ENCODE measurements around the gene TBC1D22A.

DNA sequence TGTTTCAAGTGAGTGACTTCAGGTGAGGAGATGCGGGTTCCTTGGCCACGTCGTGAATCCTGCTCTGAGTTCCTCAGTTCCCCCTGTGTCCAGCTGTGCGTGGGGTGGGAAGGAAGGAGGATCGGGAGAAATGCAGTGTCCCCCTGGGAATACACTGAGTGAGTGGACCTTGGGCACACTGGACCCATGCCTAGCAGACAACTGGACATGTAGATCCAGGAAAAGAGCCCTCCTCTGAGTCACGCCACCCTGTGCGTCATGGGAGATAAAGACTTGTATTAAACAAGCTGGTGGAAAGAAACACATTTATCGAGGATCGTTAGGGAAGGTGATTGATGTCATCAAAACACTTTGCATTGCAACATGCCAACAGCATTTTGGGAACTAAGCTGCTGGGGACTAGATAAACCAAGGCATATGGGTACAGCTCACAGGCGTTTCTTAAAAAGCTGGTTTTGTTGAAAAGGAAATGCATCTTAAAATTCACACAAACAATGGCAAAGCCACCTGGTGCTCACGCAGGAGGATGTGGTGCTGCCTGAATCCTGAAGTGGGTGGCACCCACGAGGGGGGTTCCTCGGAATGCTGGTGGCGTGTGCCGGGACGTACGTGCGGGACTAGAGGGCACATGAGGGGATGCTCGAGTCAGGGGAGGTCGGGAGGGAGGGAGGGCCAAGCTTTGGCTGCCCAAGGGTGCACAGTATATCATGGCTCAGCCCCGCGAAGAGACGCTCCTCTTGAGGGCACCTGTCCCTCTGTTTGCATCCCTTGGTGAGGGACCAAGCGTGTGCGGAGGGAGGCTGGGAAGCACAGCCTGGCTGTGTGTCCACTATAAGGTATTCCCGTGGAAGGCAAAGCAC lies 303.5 kb downstream of the TBC1D22A start:
- TF ChIP-seq, protein P1, sequence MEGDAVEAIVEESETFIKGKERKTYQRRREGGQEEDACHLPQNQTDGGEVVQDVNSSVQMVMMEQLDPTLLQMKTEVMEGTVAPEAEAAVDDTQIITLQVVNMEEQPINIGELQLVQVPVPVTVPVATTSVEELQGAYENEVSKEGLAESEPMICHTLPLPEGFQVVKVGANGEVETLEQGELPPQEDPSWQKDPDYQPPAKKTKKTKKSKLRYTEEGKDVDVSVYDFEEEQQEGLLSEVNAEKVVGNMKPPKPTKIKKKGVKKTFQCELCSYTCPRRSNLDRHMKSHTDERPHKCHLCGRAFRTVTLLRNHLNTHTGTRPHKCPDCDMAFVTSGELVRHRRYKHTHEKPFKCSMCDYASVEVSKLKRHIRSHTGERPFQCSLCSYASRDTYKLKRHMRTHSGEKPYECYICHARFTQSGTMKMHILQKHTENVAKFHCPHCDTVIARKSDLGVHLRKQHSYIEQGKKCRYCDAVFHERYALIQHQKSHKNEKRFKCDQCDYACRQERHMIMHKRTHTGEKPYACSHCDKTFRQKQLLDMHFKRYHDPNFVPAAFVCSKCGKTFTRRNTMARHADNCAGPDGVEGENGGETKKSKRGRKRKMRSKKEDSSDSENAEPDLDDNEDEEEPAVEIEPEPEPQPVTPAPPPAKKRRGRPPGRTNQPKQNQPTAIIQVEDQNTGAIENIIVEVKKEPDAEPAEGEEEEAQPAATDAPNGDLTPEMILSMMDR (IDR thresholded peaks at IDR 0.05): no peak
- TF ChIP-seq POLR2A (IDR thresholded peaks at IDR 0.05): no peak

All from Peyer's patch (tissue), 4 donors.